NCI-H2227 treated with DMSO at 0.1 percent for 48 hours (cell line): ENCODE data around the gene ZBTB37.
"Not testable (repeated sequence)": the region's sequence is repeated elsewhere in the genome, so short reads cannot be mapped to it uniquely, and the experiment has no call there.

ENCODE experiments used
- DNase-seq: peaks from one replicate; lab custom pipeline; 2025; lab: John Stamatoyannopoulos, UW

Gene ZBTB37

GRCh38 chr1:173913111-173913510 lies 44.9 kb downstream of the ZBTB37 start:
- no peak for DNase-seq

- DNase-seq, result no peak
Measured at GRCh38 chr1:173914366-173914871, 46.2 kb downstream of the ZBTB37 start.

- no peak for DNase-seq
Measured at GRCh38 chr1:173915596-173915995, 47.4 kb downstream of the ZBTB37 start.

- DNase-seq, result no peak
Measured at GRCh38 chr1:173916667-173917066, 48.5 kb downstream of the ZBTB37 start.

- DNase-seq, result no peak
Measured at GRCh38 chr1:173917149-173917548, 49.0 kb downstream of the ZBTB37 start, which contains the start of gene SERPINC1. SERPINC1 (minus strand) TSS chr1:173917327; CDS start chr1:173917259, 68 bp downstream.

GRCh38 chr1:173917635-173918493 lies 49.7 kb downstream of the ZBTB37 start:
- DNase-seq, result no peak

- no peak for DNase-seq
Measured at GRCh38 chr1:173920861-173921260, 52.7 kb downstream of the ZBTB37 start.

- no peak for DNase-seq
Measured at GRCh38 chr1:173925306-173926242, 57.4 kb downstream of the ZBTB37 start.

GRCh38 chr1:173930541-173930940 lies 62.4 kb downstream of the ZBTB37 start:
- DNase-seq, result not testable (repeated sequence)

- DNase-seq, result no peak
Measured at GRCh38 chr1:173934440-173934839, 66.3 kb downstream of the ZBTB37 start.

GRCh38 chr1:173937062-173937461 lies 68.9 kb downstream of the ZBTB37 start:
- no peak for DNase-seq

- no peak for DNase-seq
Measured at GRCh38 chr1:173946380-173946921, 78.3 kb downstream of the ZBTB37 start.

GRCh38 chr1:173948594-173948993 lies 80.4 kb downstream of the ZBTB37 start:
- DNase-seq, result no peak
